Breast epithelium (tissue), 4 donors: ENCODE measurements around the gene JPH2. TPM values are rescaled to one million over a fixed set of nuclear protein-coding genes. Genes with fewer than 3 reads are reported as not detected.
"Not testable (repeated sequence)": the region's sequence is repeated elsewhere in the genome, so short reads cannot be mapped to it uniquely, and the experiment has no call there.

Source experiments
- DNase-seq, 2 donors: peaks; one replicate each; pipeline ENCODE4 v3.0.0-alpha.2; 2019; ENCODE audit warnings: low spot score in 2 of 2
- H3K27ac ChIP-seq, 2 donors: fragments of 200-600 bp; sonication (generic) in 1 of 2; one replicate each; pipeline ENCODE4 v1.5.1; 2016 to 2019; ENCODE audit warnings: mild to moderate bottlenecking in 1 of 2
- H3K27me3 ChIP-seq, 2 donors: fragments of 200-600 bp; sonication (generic) in 1 of 2; one replicate each; pipeline versions ENCODE4 v1.5.1 to v1.6.0; 2017 to 2019; ENCODE audit warnings: control low read depth in 1 of 2, mild to moderate bottlenecking in 1 of 2
- H3K36me3 ChIP-seq: fragments of 200-600 bp; one replicate; pipeline ENCODE4 v1.5.1; 2019
- H3K4me1 ChIP-seq, 2 donors: fragments of 200-600 bp; sonication (generic); one replicate each; pipeline ENCODE4 v1.5.1; 2016 to 2019; ENCODE audit warnings: control low read depth in 1 of 2
- H3K4me3 ChIP-seq, 3 donors: fragments of 200-600 bp; sonication (generic); 1 replicate in 2 of 3; 2 replicates in 1 of 3; pipeline ENCODE4 v1.5.1; 2016 to 2019; ENCODE audit warnings: mild to moderate bottlenecking in 3 of 3, moderate library complexity in 2 of 3
- H3K9me3 ChIP-seq, 2 donors: fragments of 200-600 bp; sonication (generic) in 1 of 2; one replicate each; pipeline ENCODE4 v1.5.1; 2016 to 2019; ENCODE audit warnings: control low read depth in 1 of 2
- CTCF ChIP-seq, 3 donors: fragments of 450-650 bp; IDR thresholded peaks; one replicate each; pipeline ENCODE4 v1.5.1; 2016 to 2017; ENCODE audit warnings: antibody characterized with exemption in 3 of 3, mild to moderate bottlenecking in 3 of 3, moderate library complexity in 3 of 3
- POLR2A ChIP-seq: fragments of 450-650 bp; IDR thresholded peaks from one replicate; pipeline ENCODE4 v1.6.1; 2016; ENCODE audit warnings: antibody characterized with exemption, mild to moderate bottlenecking, moderate library complexity
- POLR2AphosphoS5 ChIP-seq, 3 donors: sonication (generic); formaldehyde crosslinking; IDR thresholded peaks; one replicate each; pipeline ENCODE4 v1.6.1; 2017; ENCODE audit warnings: antibody characterized with exemption in 3 of 3
- intact Hi-C: fragments of 100-400 bp; cut with DNase I; formaldehyde crosslinking; loops from one replicate; pipeline ENCODE4 v1.15.1; 2023; ENCODE audit warnings: low total_unique reads
- total RNA-seq, 3 donors: library from RNA; depleted of rRNA; stranded (reverse); fragments of >200 nt; gene quantifications; one replicate each; pipeline ENCODE4 v1.1.0, GENCODE V29; 2016

The JPH2 gene
- total RNA-seq, 3 donors from 2014 or later = 9.3 to 16.4 (median 16.2) TPM

DNA sequence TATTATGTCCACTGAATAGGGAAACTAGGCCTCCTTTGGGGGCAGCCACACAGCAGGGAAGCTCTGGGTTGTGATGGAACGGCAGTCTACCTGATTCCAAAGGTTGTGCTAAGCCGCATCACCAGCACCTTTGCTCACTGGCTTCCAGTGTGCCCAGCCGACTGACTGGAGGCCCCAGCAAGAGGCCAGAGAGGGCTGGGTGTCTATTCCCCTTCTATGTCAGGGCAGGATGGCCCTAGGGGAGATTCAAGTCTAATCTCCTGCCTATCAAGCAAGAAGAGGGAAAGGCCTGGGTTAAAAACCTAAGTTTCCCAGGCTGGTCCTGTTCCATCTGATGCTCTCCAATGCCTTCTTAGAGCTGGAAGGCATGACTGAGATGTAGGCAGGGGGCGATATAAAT lies 53.6 kb downstream of the JPH2 start:
- Histone ChIP-seq H3K36me3 (no peaks in the 10 kb centered on the region), H3K9me3 (no peaks in the 10 kb centered on the region), H3K4me3 (no peak overlapping the region), H3K4me1 (no peaks in the 10 kb centered on the region), H3K27ac (no peak overlapping the region), H3K27me3 (peaks cover 0 to 6% of the 10 kb centered on the region in 2 donors)
- no peak for DNase-seq
- intact Hi-C loops = no loop called here
- TF ChIP-seq POLR2AphosphoS5 (IDR thresholded peaks at IDR 0.05) = no peak
- no peak for TF ChIP-seq CTCF (IDR thresholded peaks at IDR 0.05)
- no peak for TF ChIP-seq POLR2A

DNA sequence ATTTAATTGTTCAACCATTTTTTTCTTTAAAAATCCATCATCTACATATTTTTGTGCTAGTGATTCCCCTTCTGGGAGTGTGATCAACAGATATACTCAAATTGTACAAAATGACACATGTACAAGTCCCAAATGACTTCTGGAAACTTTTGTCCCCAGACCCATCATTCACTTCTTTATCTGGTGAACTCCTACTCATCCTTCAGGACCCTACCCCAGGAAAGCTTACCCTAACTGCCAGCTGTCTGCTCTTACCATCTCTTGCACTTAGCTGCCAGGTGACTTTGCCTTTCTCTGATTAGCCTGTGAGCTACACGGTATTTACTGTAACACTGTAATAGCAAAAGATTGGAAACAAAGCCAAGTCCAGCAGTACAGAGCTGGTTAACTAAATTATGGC lies 55.3 kb downstream of the JPH2 start:
- H3K9me3 ChIP-seq = no peaks in the 10 kb centered on the region
- no peak for DNase-seq
- H3K27me3 ChIP-seq = no peaks in the 10 kb centered on the region
- intact Hi-C loops = no loop called here
- no peaks in the 10 kb centered on the region for H3K4me1 ChIP-seq
- no peak overlapping the region for H3K27ac ChIP-seq
- no peak overlapping the region for H3K4me3 ChIP-seq
- TF ChIP-seq POLR2A (no peak), CTCF (IDR thresholded peaks at IDR 0.05) (no peak), POLR2AphosphoS5 (IDR thresholded peaks at IDR 0.05) (no peak)
- H3K36me3 ChIP-seq = no peaks in the 10 kb centered on the region

- H3K4me1 ChIP-seq = no peaks in the 10 kb centered on the region
- intact Hi-C loops = no loop called here
Measured at GRCh38 chr20:44129911-44130718, 56.9 kb downstream of the JPH2 start.

DNA sequence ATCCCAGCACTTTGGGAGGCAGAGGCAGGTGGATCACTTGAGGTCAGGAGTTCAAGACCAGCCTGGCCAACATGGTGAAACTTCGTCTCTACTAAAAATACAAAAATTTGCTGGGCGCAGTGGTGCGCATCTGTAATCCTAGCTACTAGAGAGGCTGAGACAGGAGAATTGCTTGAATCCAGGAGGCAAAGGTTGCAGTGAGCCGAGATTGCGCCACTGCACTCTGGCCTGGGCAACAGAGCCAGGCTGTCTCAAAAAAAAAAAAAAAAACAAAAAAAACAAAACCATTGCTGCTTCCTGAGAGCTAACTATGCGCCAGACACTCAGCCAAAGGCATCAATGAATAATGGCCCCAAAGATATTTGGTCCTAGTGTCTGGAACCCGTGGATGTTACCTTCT lies 57.7 kb downstream of the JPH2 start:
- DNase-seq, H3K36me3 ChIP-seq, intact Hi-C loops, H3K4me1 ChIP-seq, H3K9me3 ChIP-seq, H3K27ac ChIP-seq, H3K27me3 ChIP-seq, H3K4me3 ChIP-seq: not testable (repeated sequence)

More at GRCh38 chr20:44129911-44130718, 56.9 kb downstream of the JPH2 start:
- no peaks in the 10 kb centered on the region for H3K9me3 ChIP-seq
- H3K27ac ChIP-seq = no peak overlapping the region
- DNase-seq = no peak
- no peaks in the 10 kb centered on the region for H3K36me3 ChIP-seq
- no peaks in the 10 kb centered on the region for H3K27me3 ChIP-seq
- TF ChIP-seq POLR2AphosphoS5 (IDR thresholded peaks at IDR 0.05) = no peak
- TF ChIP-seq CTCF (IDR thresholded peaks at IDR 0.05) = no peak
- no peak for TF ChIP-seq POLR2A
- H3K4me3 ChIP-seq = no peak overlapping the region

DNA sequence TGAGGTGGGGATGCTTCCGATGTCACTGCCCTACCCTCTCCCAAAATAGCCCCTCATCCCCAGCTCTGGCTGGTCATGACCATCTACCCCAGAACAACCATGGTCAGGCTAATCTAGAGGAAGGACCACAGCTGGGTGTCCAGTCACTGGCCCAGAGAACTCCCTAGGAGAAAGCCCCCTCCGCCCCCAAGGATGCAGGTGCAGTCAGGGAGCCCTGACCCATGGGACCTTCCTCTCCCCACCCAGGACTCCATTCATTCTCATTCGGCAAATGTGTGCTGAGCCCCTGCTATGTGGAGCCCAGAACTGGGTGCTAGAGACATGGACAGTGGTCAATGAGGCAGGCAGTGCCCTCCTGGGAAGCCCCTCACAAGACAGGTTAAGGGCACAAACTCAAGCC lies 60.5 kb downstream of the JPH2 start:
- H3K36me3 ChIP-seq = no peaks in the 10 kb centered on the region
- intact Hi-C loops = no loop called here
- no peaks in the 10 kb centered on the region for H3K4me1 ChIP-seq
- no peak overlapping the region for H3K4me3 ChIP-seq
- no peak for DNase-seq
- H3K9me3 ChIP-seq = no peaks in the 10 kb centered on the region
- TF ChIP-seq CTCF (IDR thresholded peaks at IDR 0.05) = no peak
- TF ChIP-seq POLR2AphosphoS5 (IDR thresholded peaks at IDR 0.05) = no peak
- no peak for TF ChIP-seq POLR2A
- H3K27ac ChIP-seq = no peak overlapping the region
- no peaks in the 10 kb centered on the region for H3K27me3 ChIP-seq
